Uterus (tissue), 4 donors: Measurements from ENCODE around the gene ULK4. TPM values are rescaled to one million over a fixed set of nuclear protein-coding genes. Genes with fewer than 3 reads are reported as not detected.

Source experiments
- DNase-seq, 2 donors: peaks; one replicate each; pipeline ENCODE4 v3.0.0-alpha.2; 2019 to 2020
- H3K27ac ChIP-seq, 2 donors: fragments of 200-600 bp; sonication (generic); 1 replicate in 1 of 2; 2 replicates in 1 of 2; pipeline ENCODE4 v1.5.1; 2016 to 2018
- H3K27me3 ChIP-seq, 2 donors: fragments of 200-600 bp; sonication (generic); one replicate each; pipeline ENCODE4 v1.5.1; 2018 to 2019; ENCODE audit warnings: control low read depth in 1 of 2
- H3K36me3 ChIP-seq, 2 donors: fragments of 200-600 bp; sonication (generic); one replicate each; pipeline ENCODE4 v1.5.1; 2019; ENCODE audit warnings: control low read depth in 1 of 2
- H3K4me1 ChIP-seq, 2 donors: fragments of 200-600 bp; sonication (generic); one replicate each; pipeline ENCODE4 v1.5.1; 2018 to 2019; ENCODE audit warnings: control low read depth in 1 of 2
- H3K4me3 ChIP-seq, 2 donors: fragments of 200-600 bp; sonication (generic); 1 replicate in 1 of 2; 2 replicates in 1 of 2; pipeline ENCODE4 v1.5.1; 2018 to 2019; ENCODE audit warnings: mild to moderate bottlenecking in 1 of 2
- H3K9me3 ChIP-seq, 2 donors: fragments of 200-600 bp; sonication (generic); one replicate each; pipeline ENCODE4 v1.5.1; 2019; ENCODE audit warnings: control low read depth in 1 of 2
- CTCF ChIP-seq, 4 experiments: fragments of 200-600 bp in 2 of 4; fragments of 450-650 bp in 2 of 4; sonication (generic) in 2 of 4; IDR thresholded peaks; one replicate each; pipeline ENCODE4 v1.5.1; 2016 to 2019; ENCODE audit warnings: antibody characterized with exemption in 4 of 4, mild to moderate bottlenecking in 2 of 4, moderate library complexity in 1 of 4
- POLR2A ChIP-seq, 2 donors: fragments of 450-650 bp; IDR thresholded peaks; one replicate each; pipeline ENCODE4 v1.6.1; 2016; ENCODE audit warnings: antibody characterized with exemption in 2 of 2, mild to moderate bottlenecking in 1 of 2, moderate library complexity in 1 of 2
- intact Hi-C: fragments of 100-400 bp; cut with DNase I; formaldehyde crosslinking; loops from one replicate; pipeline ENCODE4 v1.15.1; 2023; ENCODE audit warnings: low total_unique reads
- total RNA-seq, 4 donors: library from RNA; depleted of rRNA in 3 of 4; stranded (reverse); fragments of >200 nt in 3 of 4; gene quantifications; one replicate each; pipeline versions ENCODE4 v1.1.0 to v1.2.4, GENCODE V29; 2014 to 2023
- donor health status: DM: yes; HTN: yes; CAD: no.

The ULK4 gene
- total RNA-seq, 4 donors from 2014 or later: 8.7 to 118 (median 26.1) TPM

GRCh38 chr3:41251593-41251992, 710.3 kb downstream of the ULK4 start:
- Histone ChIP-seq H3K27ac (no peak overlapping the region), H3K27me3 (no peaks in the 10 kb centered on the region), H3K36me3 (no peaks in the 10 kb centered on the region), H3K4me3 (no peak overlapping the region), H3K4me1 (no peaks in the 10 kb centered on the region), H3K9me3 (no peaks in the 10 kb centered on the region)
- no peak for DNase-seq
- intact Hi-C loops: no loop called here
- TF ChIP-seq POLR2A (IDR thresholded peaks at IDR 0.05) (no peak), CTCF (IDR thresholded peaks at IDR 0.05) (no peak)

- TF ChIP-seq POLR2A (IDR thresholded peaks at IDR 0.05): no peak
- TF ChIP-seq CTCF (IDR thresholded peaks at IDR 0.05): no peak
- Histone ChIP-seq H3K9me3 (no peaks in the 10 kb centered on the region), H3K4me1 (no peaks in the 10 kb centered on the region), H3K4me3 (no peak overlapping the region), H3K27me3 (no peaks in the 10 kb centered on the region), H3K36me3 (no peaks in the 10 kb centered on the region), H3K27ac (no peak overlapping the region)
- intact Hi-C loops: no loop called here
- DNase-seq: no peak
These were observed 711.1 kb downstream of the ULK4 start for GRCh38 chr3:41250825-41251224.

GRCh38 chr3:41249318-41249717, 712.6 kb downstream of the ULK4 start:
- no peaks in the 10 kb centered on the region for H3K9me3 ChIP-seq
- H3K4me3 ChIP-seq: no peak overlapping the region
- no peak overlapping the region for H3K27ac ChIP-seq
- H3K36me3 ChIP-seq: no peaks in the 10 kb centered on the region
- intact Hi-C loops: no loop called here
- no peak for DNase-seq
- H3K4me1 ChIP-seq: no peaks in the 10 kb centered on the region
- H3K27me3 ChIP-seq: no peaks in the 10 kb centered on the region
- TF ChIP-seq POLR2A (IDR thresholded peaks at IDR 0.05) (no peak), CTCF (IDR thresholded peaks at IDR 0.05) (no peak)

- intact Hi-C loops: no loop called here
- no peaks in the 10 kb centered on the region for H3K36me3 ChIP-seq
- DNase-seq: no peak
- H3K27me3 ChIP-seq: no peaks in the 10 kb centered on the region
- no peak overlapping the region for H3K27ac ChIP-seq
- no peak overlapping the region for H3K4me3 ChIP-seq
- H3K4me1 ChIP-seq: no peaks in the 10 kb centered on the region
- TF ChIP-seq CTCF (IDR thresholded peaks at IDR 0.05) (no peak), POLR2A (IDR thresholded peaks at IDR 0.05) (no peak)
- no peaks in the 10 kb centered on the region for H3K9me3 ChIP-seq
These were observed 713.4 kb downstream of the ULK4 start for GRCh38 chr3:41248525-41248924.

GRCh38 chr3:41247055-41248004, 714.6 kb downstream of the ULK4 start:
- DNase-seq: no peak
- intact Hi-C loops: no loop called here
- H3K4me3 ChIP-seq: no peak overlapping the region
- no peaks in the 10 kb centered on the region for H3K27me3 ChIP-seq
- TF ChIP-seq CTCF (IDR thresholded peaks at IDR 0.05): no peak
- H3K27ac ChIP-seq: no peak overlapping the region
- no peaks in the 10 kb centered on the region for H3K9me3 ChIP-seq
- no peaks in the 10 kb centered on the region for H3K4me1 ChIP-seq
- no peaks in the 10 kb centered on the region for H3K36me3 ChIP-seq
